Activated CD8-positive, alpha-beta T cell treated with anti-CD3 and anti-CD28 coated beads, Interleukin-2, amount 10 ng/mL, durations not matched to agents 7 days and 5 days (primary cell): ENCODE results near the gene SLC17A4. TPM values are rescaled to one million over a fixed set of nuclear protein-coding genes. Genes with fewer than 3 reads are reported as not detected.

ENCODE experiments used
- ATAC-seq: fragments of 150-1000 bp; cut with Tn5 transposase; one replicate; pipeline ENCODE4 v1.10.0; 2021; ENCODE audit warnings: moderate library complexity
- CTCF ChIA-PET: fragments of 350-600 bp; sonication (Branson Sonifier 250); formaldehyde crosslinking; loops from one replicate; lab custom pipeline; 2021; ENCODE audit warnings: antibody characterized with exemption; lab: Charles Lee
- POLR2A ChIA-PET: fragments of 350-600 bp; sonication (Branson Sonifier 250); formaldehyde crosslinking; loops from one replicate; lab custom pipeline; 2021; ENCODE audit warnings: antibody characterized with exemption; lab: Charles Lee
- DNase-seq: peaks from one replicate; pipeline ENCODE4 v3.0.0-alpha.2; 2020
- H3K27ac Mint-ChIP-seq: one replicate; pipeline ENCODE4 v1.8.0; 2021; ENCODE audit warnings: mild to moderate bottlenecking, mixed read lengths
- H3K27me3 Mint-ChIP-seq: one replicate; pipeline ENCODE4 v1.8.0; 2021; ENCODE audit warnings: low read depth, mixed read lengths
- H3K36me3 Mint-ChIP-seq: one replicate; pipeline ENCODE4 v1.8.0; 2021; ENCODE audit warnings: low read depth, mixed read lengths
- H3K4me1 Mint-ChIP-seq: one replicate; pipeline ENCODE4 v1.8.0; 2021; ENCODE audit warnings: low read depth, mixed read lengths
- H3K4me3 Mint-ChIP-seq: one replicate; pipeline ENCODE4 v1.8.0; 2021; ENCODE audit warnings: mild to moderate bottlenecking, mixed read lengths
- H3K9me3 Mint-ChIP-seq: one replicate; pipeline ENCODE4 v1.8.0; 2022; ENCODE audit warnings: mixed read lengths; ENCODE audit not compliant: insufficient read depth
- total RNA-seq, 2 experiments: library from RNA; stranded (reverse); gene quantifications; one replicate each; pipeline ENCODE4 v1.2.3, GENCODE V29; 2021

Gene SLC17A4
- total RNA-seq, 2 experiments from 2014 or later: not detected

- Mint-ChIP-seq H3K27me3 (peaks cover 20% of the 10 kb centered on the region), H3K27ac (no peak overlapping the region), H3K9me3 (no peaks in the 10 kb centered on the region), H3K4me3 (no peak overlapping the region), H3K36me3 (no peaks in the 10 kb centered on the region), H3K4me1 (no peaks in the 10 kb centered on the region)
- ChIA-PET CTCF (no interaction called here), POLR2A (no interaction called here)
- no peak for DNase-seq
- ATAC-seq: no peak
These were observed 3.6 kb upstream of the SLC17A4 start for GRCh38 chr6:25750906-25751305.

DNA sequence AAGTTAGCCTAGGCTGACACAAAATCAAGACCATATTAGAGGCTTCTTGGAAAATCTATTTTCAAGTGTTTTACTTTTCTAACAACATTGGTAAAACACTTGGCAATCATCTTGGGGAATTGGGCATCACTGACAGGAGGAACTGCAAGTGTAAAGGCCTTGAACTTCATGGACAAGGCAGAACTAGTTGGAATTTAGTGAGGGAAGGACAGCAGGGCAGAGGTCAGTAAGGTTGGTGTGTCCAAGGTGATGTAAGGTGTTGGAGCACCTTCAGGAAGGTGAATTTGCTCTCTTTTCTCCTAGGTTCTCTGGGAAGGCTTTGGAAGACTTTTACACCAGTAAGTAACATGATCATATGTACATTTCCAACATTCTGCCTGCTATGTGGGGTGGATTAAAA lies 1.5 kb upstream of the SLC17A4 start:
- no peak for DNase-seq
- H3K4me1 Mint-ChIP-seq: no peaks in the 10 kb centered on the region
- ATAC-seq: no peak
- no peaks in the 10 kb centered on the region for H3K9me3 Mint-ChIP-seq
- no peaks in the 10 kb centered on the region for H3K36me3 Mint-ChIP-seq
- ChIA-PET POLR2A (no interaction called here), CTCF (no interaction called here)
- no peak overlapping the region for H3K4me3 Mint-ChIP-seq
- H3K27ac Mint-ChIP-seq: no peak overlapping the region
- peaks cover 20% of the 10 kb centered on the region for H3K27me3 Mint-ChIP-seq

GRCh38 chr6:25755483-25755882 lies 941 bp downstream of the SLC17A4 start:
- DNase-seq (no peak), ATAC-seq (no peak)
- Mint-ChIP-seq H3K36me3 (no peaks in the 10 kb centered on the region), H3K27me3 (peaks cover 23% of the 10 kb centered on the region), H3K9me3 (no peaks in the 10 kb centered on the region), H3K4me3 (no peak overlapping the region), H3K27ac (no peak overlapping the region), H3K4me1 (no peaks in the 10 kb centered on the region)
- ChIA-PET POLR2A (no interaction called here), CTCF (interaction anchor here (1.2 to 1.4 kb wide), 2 partner anchors 9 to 13 kb away, joined by 3 to 4 read pairs; no protein-coding TSS in a partner anchor)

- POLR2A ChIA-PET: no interaction called here
- H3K36me3 Mint-ChIP-seq: no peaks in the 10 kb centered on the region
- DNase-seq (no peak), ATAC-seq (no peak)
- no peaks in the 10 kb centered on the region for H3K9me3 Mint-ChIP-seq
- CTCF ChIA-PET: no interaction called here
- no peaks in the 10 kb centered on the region for H3K4me1 Mint-ChIP-seq
- H3K4me3 Mint-ChIP-seq: no peak overlapping the region
- H3K27me3 Mint-ChIP-seq: peaks cover 24% of the 10 kb centered on the region
- H3K27ac Mint-ChIP-seq: no peak overlapping the region
These were observed 2.1 kb downstream of the SLC17A4 start for GRCh38 chr6:25756382-25757363.

- Mint-ChIP-seq H3K27ac (no peak overlapping the region), H3K9me3 (no peaks in the 10 kb centered on the region), H3K27me3 (peaks cover 24% of the 10 kb centered on the region), H3K36me3 (no peaks in the 10 kb centered on the region), H3K4me1 (no peaks in the 10 kb centered on the region), H3K4me3 (no peak overlapping the region)
- ATAC-seq (no peak), DNase-seq (no peak)
- ChIA-PET POLR2A (interaction anchor here (0.7 kb wide), 1 partner anchor 174 kb away, joined by 3 read pairs; no protein-coding TSS in a partner anchor), CTCF (no interaction called here)
These were observed 3.5 kb downstream of the SLC17A4 start for GRCh38 chr6:25757936-25758642.

DNA sequence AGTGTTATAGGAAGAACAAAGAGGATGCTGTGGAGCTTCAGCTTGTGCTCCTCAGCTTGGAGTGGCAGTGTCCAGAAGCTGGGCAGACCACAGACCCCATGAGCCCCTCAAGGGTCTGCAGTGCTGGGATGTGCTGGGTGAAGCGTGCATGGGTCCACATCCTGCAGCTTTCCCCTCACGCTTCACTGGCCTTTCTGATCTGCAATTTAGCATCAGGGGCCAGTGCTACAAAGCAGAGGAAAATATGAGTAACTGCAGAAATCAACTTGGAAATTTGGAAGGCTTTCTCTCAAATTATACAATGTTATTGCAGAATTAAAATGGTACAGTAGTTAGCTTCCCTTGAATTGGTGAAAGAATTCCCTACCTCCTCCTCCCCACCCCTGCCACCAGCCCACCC lies 10.1 kb downstream of the SLC17A4 start:
- Mint-ChIP-seq H3K9me3 (no peaks in the 10 kb centered on the region), H3K27ac (no peak overlapping the region), H3K27me3 (peaks cover 11% of the 10 kb centered on the region), H3K36me3 (no peaks in the 10 kb centered on the region), H3K4me1 (no peaks in the 10 kb centered on the region), H3K4me3 (no peak overlapping the region)
- CTCF ChIA-PET: interaction anchor here (0.9 to 1.2 kb wide), 2 partner anchors 10 to 499 kb away, joined by 3 read pairs; partner anchors contain the start of gene SLC17A4
- DNase-seq (no peak), ATAC-seq (no peak)
- POLR2A ChIA-PET: no interaction called here

GRCh38 chr6:25768566-25768965 lies 14.0 kb downstream of the SLC17A4 start:
- ChIA-PET CTCF (interaction anchor here (0.9 to 1.5 kb wide), 4 partner anchors 9 to 503 kb away, joined by 3 to 4 read pairs (median 3); partner anchors contain the start of gene SLC17A4), POLR2A (no interaction called here)
- Mint-ChIP-seq H3K36me3 (no peaks in the 10 kb centered on the region), H3K4me1 (no peaks in the 10 kb centered on the region), H3K27ac (no peak overlapping the region), H3K4me3 (no peak overlapping the region), H3K9me3 (no peaks in the 10 kb centered on the region), H3K27me3 (peaks cover 12% of the 10 kb centered on the region)
- ATAC-seq: no peak
- DNase-seq: no peak

- peaks cover 19% of the 10 kb centered on the region for H3K27me3 Mint-ChIP-seq
- H3K4me3 Mint-ChIP-seq: no peak overlapping the region
- ATAC-seq: no peak
- H3K4me1 Mint-ChIP-seq: no peaks in the 10 kb centered on the region
- H3K36me3 Mint-ChIP-seq: no peaks in the 10 kb centered on the region
- no peak overlapping the region for H3K27ac Mint-ChIP-seq
- ChIA-PET POLR2A (no interaction called here), CTCF (no interaction called here)
- no peak for DNase-seq
- no peaks in the 10 kb centered on the region for H3K9me3 Mint-ChIP-seq
These were observed 15.4 kb downstream of the SLC17A4 start for GRCh38 chr6:25769983-25770382.

DNA sequence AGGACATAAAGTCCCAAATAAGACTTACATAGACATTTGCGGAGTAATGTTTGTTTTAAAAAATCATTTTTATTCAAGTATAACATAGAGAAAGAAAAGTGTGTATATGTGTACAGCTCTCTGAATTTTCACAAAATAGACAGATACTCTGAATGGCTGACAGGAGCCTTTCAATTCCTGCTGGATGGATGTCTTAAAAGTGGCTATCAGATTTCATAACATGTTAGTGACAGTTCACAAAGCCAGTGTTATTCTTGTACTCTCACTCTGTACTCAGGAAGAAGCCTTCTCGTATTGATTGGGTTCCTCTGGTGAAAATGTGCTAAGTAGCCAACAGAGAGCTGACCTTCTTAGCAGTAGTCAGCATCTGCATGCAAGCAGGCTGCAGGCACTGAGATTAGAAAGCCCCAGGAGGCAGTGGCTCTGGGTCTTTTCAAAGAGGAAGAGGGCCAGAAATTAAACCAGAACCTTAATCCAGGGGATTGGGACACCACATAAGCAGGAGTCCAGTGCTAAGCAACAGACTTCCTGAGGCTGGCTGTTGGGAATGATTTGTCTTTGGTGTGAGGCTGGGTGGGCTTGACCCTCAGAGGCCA lies 19.7 kb downstream of the SLC17A4 start:
- ChIA-PET POLR2A (no interaction called here), CTCF (no interaction called here)
- H3K27ac Mint-ChIP-seq: no peak overlapping the region
- no peaks in the 10 kb centered on the region for H3K9me3 Mint-ChIP-seq
- peaks cover 11% of the 10 kb centered on the region for H3K27me3 Mint-ChIP-seq
- peaks cover 10% of the 10 kb centered on the region for H3K4me1 Mint-ChIP-seq
- ATAC-seq (no peak), DNase-seq (no peak)
- H3K4me3 Mint-ChIP-seq: no peak overlapping the region
- no peaks in the 10 kb centered on the region for H3K36me3 Mint-ChIP-seq

- Mint-ChIP-seq H3K36me3 (no peaks in the 10 kb centered on the region), H3K27me3 (peaks cover 11% of the 10 kb centered on the region), H3K9me3 (no peaks in the 10 kb centered on the region), H3K4me3 (no peak overlapping the region), H3K4me1 (peaks cover 10% of the 10 kb centered on the region), H3K27ac (no peak overlapping the region)
- ChIA-PET POLR2A (no interaction called here), CTCF (interaction anchor here (0.9 to 1.5 kb wide), 2 partner anchors 9 to 57 kb away, joined by 3 to 4 read pairs; no protein-coding TSS in a partner anchor)
- ATAC-seq: no peak
- DNase-seq: no peak
These were observed 22.5 kb downstream of the SLC17A4 start for GRCh38 chr6:25777031-25777430.

DNA sequence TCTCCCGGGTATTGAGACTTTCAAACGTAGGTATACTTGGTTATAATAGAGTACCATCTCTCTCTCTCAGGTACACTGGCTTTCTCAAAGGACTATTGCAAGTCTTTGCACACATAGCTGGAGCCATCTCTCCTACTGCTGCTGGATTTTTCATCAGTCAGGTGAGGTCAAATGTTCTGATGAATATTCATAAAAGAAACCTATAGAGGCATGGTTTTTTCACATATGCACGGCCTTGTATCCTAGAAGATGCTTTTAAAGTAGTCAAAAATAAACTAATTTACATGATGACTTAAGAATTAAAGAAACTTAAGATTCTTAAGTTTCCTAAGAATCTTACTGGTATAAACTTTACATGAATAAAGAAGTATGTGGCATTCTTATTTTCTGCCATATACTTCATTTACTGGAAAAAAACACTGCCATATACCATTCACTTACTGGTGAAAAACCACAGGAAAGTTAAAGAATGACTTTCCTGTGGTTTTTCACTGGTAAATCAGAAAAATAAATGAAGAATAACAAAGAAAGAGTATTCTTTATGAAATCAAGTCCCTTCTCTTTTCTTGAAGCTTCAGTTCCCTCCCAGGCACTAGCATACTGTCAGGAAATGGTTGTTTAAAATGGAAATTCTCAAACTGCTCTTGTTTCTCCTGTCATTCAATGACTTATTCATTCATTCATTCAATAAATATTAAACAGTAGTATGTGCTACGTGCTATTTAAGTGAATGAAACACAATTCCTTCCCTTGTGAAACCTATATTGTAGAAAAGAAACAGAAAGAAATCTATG lies 23.5 kb downstream of the SLC17A4 start:
- Mint-ChIP-seq H3K27me3 (peaks cover 11% of the 10 kb centered on the region), H3K27ac (no peak overlapping the region), H3K4me1 (peaks cover 14% of the 10 kb centered on the region), H3K4me3 (no peak overlapping the region), H3K9me3 (no peaks in the 10 kb centered on the region), H3K36me3 (no peaks in the 10 kb centered on the region)
- no peak for DNase-seq
- CTCF ChIA-PET: interaction anchor here (0.9 kb wide), 1 partner anchor 10 kb away, joined by 3 read pairs; no protein-coding TSS in a partner anchor
- ATAC-seq: no peak
- POLR2A ChIA-PET: no interaction called here
